HL-60 (cell line): ENCODE data around the gene S100A3.

ENCODE experiments used
- TF ChIP-seq, protein P1 (sequence below): IDR thresholded peaks from one replicate; pipeline ENCODE4 v1.5.1; 2011; ENCODE audit warnings: low read length, control low read depth, inconsistent platforms; ENCODE audit not compliant: insufficient read depth
- TF ChIP-seq, protein P2 (sequence below): IDR thresholded peaks from 2 replicates; pipeline ENCODE4 v1.6.1; 2012; ENCODE audit warnings: low read depth; ENCODE audit not compliant: insufficient replicate concordance

DNA sequence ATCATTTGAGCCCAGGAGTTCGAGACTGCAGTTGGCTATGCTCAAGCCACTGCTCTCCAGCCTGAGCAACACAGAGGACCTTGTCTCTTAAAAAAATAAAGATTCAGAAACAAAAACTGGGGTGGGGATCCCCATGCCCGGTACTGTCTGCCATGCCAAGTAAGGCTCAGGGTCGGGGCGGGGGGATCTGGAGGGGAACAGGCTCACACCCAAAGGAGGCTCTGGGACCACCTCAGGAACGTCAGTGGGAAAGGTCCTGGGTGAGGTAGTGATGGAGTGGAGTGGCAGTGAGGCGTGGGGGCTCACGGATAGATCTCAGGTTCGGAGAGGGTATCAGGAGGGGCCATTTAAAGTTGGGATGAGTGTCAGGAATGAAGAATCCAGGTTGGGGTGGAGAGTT lies 2.7 kb downstream of the S100A3 start:
- TF ChIP-seq, protein P1, sequence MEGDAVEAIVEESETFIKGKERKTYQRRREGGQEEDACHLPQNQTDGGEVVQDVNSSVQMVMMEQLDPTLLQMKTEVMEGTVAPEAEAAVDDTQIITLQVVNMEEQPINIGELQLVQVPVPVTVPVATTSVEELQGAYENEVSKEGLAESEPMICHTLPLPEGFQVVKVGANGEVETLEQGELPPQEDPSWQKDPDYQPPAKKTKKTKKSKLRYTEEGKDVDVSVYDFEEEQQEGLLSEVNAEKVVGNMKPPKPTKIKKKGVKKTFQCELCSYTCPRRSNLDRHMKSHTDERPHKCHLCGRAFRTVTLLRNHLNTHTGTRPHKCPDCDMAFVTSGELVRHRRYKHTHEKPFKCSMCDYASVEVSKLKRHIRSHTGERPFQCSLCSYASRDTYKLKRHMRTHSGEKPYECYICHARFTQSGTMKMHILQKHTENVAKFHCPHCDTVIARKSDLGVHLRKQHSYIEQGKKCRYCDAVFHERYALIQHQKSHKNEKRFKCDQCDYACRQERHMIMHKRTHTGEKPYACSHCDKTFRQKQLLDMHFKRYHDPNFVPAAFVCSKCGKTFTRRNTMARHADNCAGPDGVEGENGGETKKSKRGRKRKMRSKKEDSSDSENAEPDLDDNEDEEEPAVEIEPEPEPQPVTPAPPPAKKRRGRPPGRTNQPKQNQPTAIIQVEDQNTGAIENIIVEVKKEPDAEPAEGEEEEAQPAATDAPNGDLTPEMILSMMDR = no peak
- TF ChIP-seq, protein P2, sequence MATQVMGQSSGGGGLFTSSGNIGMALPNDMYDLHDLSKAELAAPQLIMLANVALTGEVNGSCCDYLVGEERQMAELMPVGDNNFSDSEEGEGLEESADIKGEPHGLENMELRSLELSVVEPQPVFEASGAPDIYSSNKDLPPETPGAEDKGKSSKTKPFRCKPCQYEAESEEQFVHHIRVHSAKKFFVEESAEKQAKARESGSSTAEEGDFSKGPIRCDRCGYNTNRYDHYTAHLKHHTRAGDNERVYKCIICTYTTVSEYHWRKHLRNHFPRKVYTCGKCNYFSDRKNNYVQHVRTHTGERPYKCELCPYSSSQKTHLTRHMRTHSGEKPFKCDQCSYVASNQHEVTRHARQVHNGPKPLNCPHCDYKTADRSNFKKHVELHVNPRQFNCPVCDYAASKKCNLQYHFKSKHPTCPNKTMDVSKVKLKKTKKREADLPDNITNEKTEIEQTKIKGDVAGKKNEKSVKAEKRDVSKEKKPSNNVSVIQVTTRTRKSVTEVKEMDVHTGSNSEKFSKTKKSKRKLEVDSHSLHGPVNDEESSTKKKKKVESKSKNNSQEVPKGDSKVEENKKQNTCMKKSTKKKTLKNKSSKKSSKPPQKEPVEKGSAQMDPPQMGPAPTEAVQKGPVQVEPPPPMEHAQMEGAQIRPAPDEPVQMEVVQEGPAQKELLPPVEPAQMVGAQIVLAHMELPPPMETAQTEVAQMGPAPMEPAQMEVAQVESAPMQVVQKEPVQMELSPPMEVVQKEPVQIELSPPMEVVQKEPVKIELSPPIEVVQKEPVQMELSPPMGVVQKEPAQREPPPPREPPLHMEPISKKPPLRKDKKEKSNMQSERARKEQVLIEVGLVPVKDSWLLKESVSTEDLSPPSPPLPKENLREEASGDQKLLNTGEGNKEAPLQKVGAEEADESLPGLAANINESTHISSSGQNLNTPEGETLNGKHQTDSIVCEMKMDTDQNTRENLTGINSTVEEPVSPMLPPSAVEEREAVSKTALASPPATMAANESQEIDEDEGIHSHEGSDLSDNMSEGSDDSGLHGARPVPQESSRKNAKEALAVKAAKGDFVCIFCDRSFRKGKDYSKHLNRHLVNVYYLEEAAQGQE = no peak
